Astrocyte of the cerebellum (primary cell): ENCODE results near the gene IFTAP.
"Not testable (repeated sequence)": the region's sequence is repeated elsewhere in the genome, so short reads cannot be mapped to it uniquely, and the experiment has no call there.

Experiments used
- DNase-seq: peaks from one replicate; pipeline ENCODE4 v3.0.0-alpha.2; 2011; ENCODE audit warnings: low read depth
- H3K4me3 ChIP-seq: 2 replicates; pipeline ENCODE4 v1.5.1; 2011; ENCODE audit warnings: mild to moderate bottlenecking, low read depth, low read length, moderate library complexity
- CTCF ChIP-seq: IDR thresholded peaks from 2 replicates; pipeline ENCODE4 v1.5.1; 2012; ENCODE audit warnings: low read length, low read depth, moderate library complexity, mild to moderate bottlenecking; ENCODE audit errors: missing control alignments
- in situ Hi-C: cut with HindIII; loops from 2 replicates; pipeline ENCODE4 v1.10.0; 2017; ENCODE audit warnings: low sequenced_read_pairs

Gene IFTAP

GRCh38 chr11:36594316-36594989 lies at the start of gene IFTAP:
Gene IFTAP (plus strand): TSS chr11:36594502. CDS start chr11:36610104, 15,602 bp downstream.
- in situ Hi-C loops: no loop called here
- DNase-seq: peak; percentile 85
- no peak for TF ChIP-seq CTCF
- H3K4me3 ChIP-seq: peak within 1 kb of the TSS; percentile 89

- H3K4me3 ChIP-seq: no peak overlapping the region
- TF ChIP-seq CTCF: no peak
- DNase-seq: no peak
- in situ Hi-C loops: no loop called here
Observed at GRCh38 chr11:36550385-36551115, 43.8 kb upstream of the IFTAP start.

GRCh38 chr11:36557390-36557789 lies 36.9 kb upstream of the IFTAP start:
- H3K4me3 ChIP-seq, in situ Hi-C loops, DNase-seq: not testable (repeated sequence)

GRCh38 chr11:36557991-36558390 lies 36.3 kb upstream of the IFTAP start:
- in situ Hi-C loops: no loop called here
- TF ChIP-seq CTCF: no peak
- no peak for DNase-seq
- H3K4me3 ChIP-seq: no peak overlapping the region

GRCh38 chr11:36558571-36559413 lies 35.5 kb upstream of the IFTAP start:
- DNase-seq: no peak
- in situ Hi-C loops: no loop called here
- TF ChIP-seq CTCF: no peak
- H3K4me3 ChIP-seq: no peak overlapping the region

- in situ Hi-C loops: loop anchor here (5.0 kb wide), 1 partner anchor 98 kb away; no protein-coding TSS in a partner anchor
- TF ChIP-seq CTCF: peak; percentile 73
- H3K4me3 ChIP-seq: peak overlapping the region; percentile 17
- DNase-seq: peak; percentile 45
Observed at GRCh38 chr11:36564376-36565030, 29.8 kb upstream of the IFTAP start.
